ENCODE results near the gene TOR1AIP2.

DNA sequence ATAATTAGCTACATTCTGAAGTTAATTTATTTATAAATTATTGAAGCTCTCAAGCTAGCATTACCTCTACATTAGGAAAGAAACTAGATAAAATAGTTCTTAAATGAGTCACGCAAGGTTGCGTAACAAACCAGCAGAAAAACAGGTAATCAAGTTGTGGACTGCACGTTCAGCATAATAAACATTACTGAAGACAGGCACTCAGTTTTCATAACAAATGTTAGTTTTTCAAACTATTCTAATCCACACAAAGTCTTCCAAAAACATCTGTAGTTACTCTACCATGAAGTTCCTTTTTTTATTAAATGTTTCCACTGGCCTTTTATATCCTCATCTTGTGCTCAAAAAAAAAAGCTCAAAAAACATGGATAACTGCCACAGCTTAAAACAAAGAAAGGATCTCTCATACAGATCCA, 1.3 kb downstream of the TOR1AIP2 start:
- TF ChIP-seq CTCF (IDR thresholded peaks at IDR 0.05) (no peak), POLR2A (IDR thresholded peaks at IDR 0.05) (no peak)
